Activated CD8-positive, alpha-beta memory T cell treated with anti-CD3 and anti-CD28 coated beads for 48 hours (primary cell): ENCODE results near the gene RTP5.
"Not testable (repeated sequence)": the region's sequence is repeated elsewhere in the genome, so short reads cannot be mapped to it uniquely, and the experiment has no call there.

ENCODE experiments used
- DNase-seq, 3 experiments: peaks; one replicate each; pipeline ENCODE4 v3.0.0-alpha.2; 2020; ENCODE audit warnings: low read depth in 2 of 3, low spot score in 2 of 3

RTP5 gene

GRCh38 chr2:241870611-241871537, 1.3 kb downstream of the RTP5 start:
- no peak for DNase-seq

- DNase-seq, result no peak
Observed at GRCh38 chr2:241871538-241872312, 2.2 kb downstream of the RTP5 start.

GRCh38 chr2:241872313-241872642, 2.7 kb downstream of the RTP5 start:
- no peak for DNase-seq

- DNase-seq, result no peak
Observed at GRCh38 chr2:241873081-241873802, 3.7 kb downstream of the RTP5 start.

GRCh38 chr2:241873803-241874110, 4.2 kb downstream of the RTP5 start:
- no peak for DNase-seq

- DNase-seq, result no peak
Observed at GRCh38 chr2:241874277-241874925, 4.9 kb downstream of the RTP5 start.

GRCh38 chr2:241875754-241876527, 6.4 kb downstream of the RTP5 start:
- not testable (repeated sequence) for DNase-seq

- no peak for DNase-seq
Observed at GRCh38 chr2:241876528-241877196, 7.1 kb downstream of the RTP5 start.

GRCh38 chr2:241877197-241877685, 7.7 kb downstream of the RTP5 start:
- no peak for DNase-seq

- DNase-seq, result peak; percentile 54 to 61 (median 56)
Observed at GRCh38 chr2:241877989-241878970, 8.8 kb downstream of the RTP5 start.

- DNase-seq, result no peak
Observed at GRCh38 chr2:241879326-241879725, 9.8 kb downstream of the RTP5 start.

GRCh38 chr2:241880311-241881073, 11.0 kb downstream of the RTP5 start:
- DNase-seq, result no peak

- peak; percentile 58 to 85 (median 60) for DNase-seq
Observed at GRCh38 chr2:241882091-241882625, 12.6 kb downstream of the RTP5 start.

- DNase-seq, result no peak
Observed at GRCh38 chr2:241884951-241885290, 15.4 kb downstream of the RTP5 start.

GRCh38 chr2:241885291-241885945, 15.9 kb downstream of the RTP5 start:
- no peak for DNase-seq

GRCh38 chr2:241885946-241886643, 16.6 kb downstream of the RTP5 start:
- DNase-seq, result no peak
